GM12874 (cell line): ENCODE measurements around the gene TP53BP1.

Experiments used
- CTCF ChIP-seq: IDR thresholded peaks from 2 replicates; pipeline ENCODE4 v1.5.1; 2011; ENCODE audit warnings: low read depth, mild to moderate bottlenecking, control low read depth, low read length, moderate library complexity; ENCODE audit not compliant: insufficient read depth

TP53BP1 gene

GRCh38 chr15:43492673-43493601 is at the start of gene TP53BP1:
Gene TP53BP1 (minus strand): TSS chr15:43493156. CDS start chr15:43493043, 113 bp downstream.
- no peak for TF ChIP-seq CTCF

GRCh38 chr15:43541785-43542184 is 48.8 kb upstream of the TP53BP1 start:
- TF ChIP-seq CTCF = no peak

GRCh38 chr15:43538091-43538490 is 45.1 kb upstream of the TP53BP1 start:
- no peak for TF ChIP-seq CTCF

- no peak for TF ChIP-seq CTCF
Measured at GRCh38 chr15:43534897-43535296, 41.9 kb upstream of the TP53BP1 start.

- TF ChIP-seq CTCF = no peak
Measured at GRCh38 chr15:43531018-43531670, 38.2 kb upstream of the TP53BP1 start.

- no peak for TF ChIP-seq CTCF
Measured at GRCh38 chr15:43529587-43530345, 36.8 kb upstream of the TP53BP1 start.

GRCh38 chr15:43529141-43529540 is 36.2 kb upstream of the TP53BP1 start:
- no peak for TF ChIP-seq CTCF
